HG02678 (cell line): ENCODE data around the gene SERPINA5.

Experiments
- ATAC-seq: cut with Tn5 transposase; IDR thresholded peaks from one replicate; pipeline ENCODE4 v1.9.1; 2021; ENCODE audit warnings: mild to moderate bottlenecking, moderate library complexity; ENCODE audit not compliant: unreplicated experiment

SERPINA5 gene

GRCh38 chr14:94641632-94641955 lies 60.4 kb downstream of the SERPINA5 start:
- ATAC-seq: no peak
